Measurements from ENCODE around the gene APBB2.

APBB2 gene

GRCh38 chr4:41214136-41214824, at the start of gene APBB2:
Gene APBB2, minus strand, starts transcription at chr4:41214542. Its CDS starts 181,288 bp downstream, at chr4:41033254.
- peak; percentile 75 for DNase-seq

DNA sequence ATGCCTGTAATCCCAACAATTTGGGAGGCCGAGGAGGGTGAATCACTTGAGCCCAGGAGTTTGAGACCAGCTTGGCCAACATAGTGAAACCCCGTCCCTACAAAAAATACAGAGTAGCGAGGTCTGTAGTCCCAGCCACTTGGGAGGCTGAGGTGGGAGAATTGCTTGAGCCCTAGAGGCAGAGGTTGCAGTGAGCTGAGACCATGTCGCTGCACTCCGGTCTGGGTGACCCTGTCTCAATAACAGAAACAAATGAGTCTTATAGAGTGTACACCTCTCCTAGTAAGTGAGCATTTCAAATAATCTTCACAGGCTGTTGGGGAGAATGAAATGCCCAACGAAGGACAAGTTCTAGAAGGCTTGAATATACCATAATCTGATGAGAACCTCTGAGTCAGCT, 47.9 kb upstream of the APBB2 start:
- no peak for DNase-seq

GRCh38 chr4:41260116-41260733, 45.9 kb upstream of the APBB2 start:
- no peak for DNase-seq

- peak; percentile 2 for DNase-seq
Measured at GRCh38 chr4:41258783-41259182, 44.4 kb upstream of the APBB2 start.

DNA sequence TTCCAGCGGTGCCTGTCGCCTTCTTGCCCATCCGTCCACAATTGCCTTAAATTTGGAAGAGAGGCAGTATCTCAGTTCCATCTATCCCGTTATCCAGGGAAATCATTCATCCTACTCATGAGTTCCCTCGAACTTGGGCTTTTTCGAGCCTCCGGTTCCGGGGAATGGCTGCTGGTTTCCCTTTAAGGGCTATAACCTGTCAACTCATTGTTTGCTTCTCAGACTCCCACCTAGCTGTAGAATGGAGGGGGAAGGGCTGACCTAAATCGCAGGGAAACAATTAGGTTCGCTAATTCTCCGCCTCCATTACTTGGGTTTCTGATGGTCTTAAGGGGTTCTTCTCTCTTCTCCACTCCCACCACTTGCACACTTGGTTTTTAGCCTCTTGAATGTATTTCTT, 43.6 kb upstream of the APBB2 start:
- no peak for DNase-seq

- peak; percentile 51 for DNase-seq
Measured at GRCh38 chr4:41257257-41257901, 43.0 kb upstream of the APBB2 start.

DNA sequence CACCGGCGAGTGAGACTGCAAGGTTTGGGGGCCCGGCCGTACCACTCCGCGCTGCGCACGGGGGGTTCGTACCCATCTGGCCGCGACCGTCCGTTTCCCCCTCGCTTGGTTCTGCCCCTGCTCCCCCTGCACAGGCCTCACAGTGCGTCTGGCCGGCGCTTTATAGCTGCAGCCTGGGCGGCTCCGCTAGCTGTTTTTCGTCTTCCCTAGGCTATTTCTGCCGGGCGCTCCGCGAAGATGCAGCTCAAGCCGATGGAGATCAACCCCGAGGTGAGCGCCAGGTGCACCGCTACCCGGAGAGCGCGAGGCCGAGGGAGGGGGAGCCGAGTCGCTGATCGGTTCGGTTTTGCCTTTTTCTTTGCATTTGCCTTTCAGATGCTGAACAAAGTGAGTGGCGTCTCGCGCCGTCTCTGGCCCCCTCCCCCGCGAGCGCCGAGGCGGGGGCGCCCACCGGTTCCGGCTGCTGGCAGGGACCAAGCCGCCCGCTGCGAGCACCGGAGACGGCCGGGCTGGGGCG, 42.5 kb upstream of the APBB2 start, which contains the start of gene UCHL1:
TSS of gene UCHL1 (plus strand) at position 189 of the 517 bp plus-strand sequence. CDS start at position 238, 49 bp downstream.
- peak; percentile 65 for DNase-seq

DNA sequence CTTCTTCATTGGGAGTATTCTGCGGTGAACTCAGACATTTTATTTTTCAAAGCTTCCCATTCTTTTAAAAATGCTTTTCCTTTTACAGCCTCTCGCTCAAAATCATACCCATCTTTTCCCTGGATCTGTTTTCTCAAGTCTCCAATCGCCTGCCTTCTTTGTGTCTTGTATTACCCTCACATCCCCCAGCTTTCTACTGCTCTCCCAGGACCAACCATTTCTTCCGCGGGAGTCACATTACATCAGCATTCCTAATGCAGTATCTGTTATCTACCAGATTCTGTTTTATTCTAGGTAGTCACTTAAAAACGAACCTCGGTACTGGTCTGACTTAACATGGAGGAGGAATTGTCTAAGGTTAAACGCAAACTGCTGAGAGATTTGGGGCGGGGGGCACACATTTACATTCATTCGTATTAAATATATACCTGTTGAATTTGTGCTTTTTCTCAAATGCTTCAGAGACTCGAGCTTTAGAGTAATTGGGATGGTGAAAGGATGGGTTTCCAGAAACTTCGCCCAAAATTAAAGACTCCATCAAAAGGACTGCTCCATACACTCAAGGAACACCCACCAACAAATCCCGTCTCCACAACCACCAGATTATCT, 41.9 kb upstream of the APBB2 start:
- DNase-seq, result no peak

- DNase-seq, result no peak
Measured at GRCh38 chr4:41245983-41246382, 31.6 kb upstream of the APBB2 start.

GRCh38 chr4:41241919-41242318, 27.6 kb upstream of the APBB2 start:
- DNase-seq, result no peak

DNA sequence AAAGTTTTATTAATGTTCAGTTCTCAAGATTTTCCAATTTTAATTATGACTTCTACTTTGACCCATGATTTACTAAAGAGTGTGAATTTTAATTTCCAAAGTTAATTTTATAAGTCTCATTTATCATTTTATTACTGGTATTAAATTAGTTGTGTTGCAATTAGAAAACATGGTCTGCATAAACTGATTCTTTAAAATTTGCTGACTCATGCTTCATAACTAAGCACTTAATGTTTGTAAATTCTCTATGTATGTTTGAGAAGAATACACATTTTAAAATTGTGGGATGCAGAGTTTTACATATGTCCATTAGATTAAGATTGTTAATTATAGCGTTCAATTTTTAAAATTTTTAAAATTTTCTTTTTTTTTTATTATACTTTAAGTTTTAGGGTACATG, 22.2 kb upstream of the APBB2 start:
- DNase-seq, result no peak

GRCh38 chr4:41236032-41236431, 21.7 kb upstream of the APBB2 start:
- DNase-seq, result no peak

GRCh38 chr4:41232856-41233255, 18.5 kb upstream of the APBB2 start:
- no peak for DNase-seq

DNA sequence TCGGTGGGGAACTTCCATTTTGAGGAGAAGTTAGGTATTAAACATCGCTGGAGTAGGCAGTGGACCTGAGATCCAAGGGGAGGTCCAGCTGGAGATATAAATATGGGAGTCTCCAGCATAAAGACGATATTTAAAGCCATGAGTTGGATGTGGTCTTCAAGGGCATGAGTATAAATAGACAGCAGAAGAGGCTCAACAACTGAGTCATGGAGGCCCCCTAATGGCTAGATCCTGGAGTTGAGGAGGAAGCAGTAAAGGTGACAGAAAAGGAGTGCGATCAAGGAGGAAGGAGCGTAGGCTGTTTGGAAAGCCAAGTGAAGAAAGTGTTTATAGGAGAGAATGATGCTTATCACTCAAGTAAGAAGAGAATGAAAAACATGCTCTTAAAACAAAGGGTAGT, 18.1 kb upstream of the APBB2 start:
- DNase-seq, result no peak

DNA sequence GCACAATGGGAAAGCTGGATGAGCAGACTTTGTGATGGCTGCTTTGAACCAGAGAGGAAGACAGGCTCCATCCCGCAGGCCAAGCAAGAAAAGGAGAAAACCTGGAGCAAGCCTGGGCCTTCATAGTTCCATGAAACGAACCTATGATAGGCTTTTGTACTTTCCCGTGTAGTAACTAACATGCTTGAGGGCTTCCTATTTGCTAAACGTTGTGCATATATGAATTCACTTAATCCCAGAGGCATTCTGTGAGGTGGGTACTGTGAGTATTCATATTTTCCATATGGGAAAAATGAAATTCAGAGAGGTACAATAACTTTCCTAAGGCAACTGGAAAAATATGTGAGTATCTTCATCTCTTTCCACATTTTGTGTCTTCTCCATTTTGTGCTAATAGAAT, 13.6 kb upstream of the APBB2 start:
- no peak for DNase-seq

DNA sequence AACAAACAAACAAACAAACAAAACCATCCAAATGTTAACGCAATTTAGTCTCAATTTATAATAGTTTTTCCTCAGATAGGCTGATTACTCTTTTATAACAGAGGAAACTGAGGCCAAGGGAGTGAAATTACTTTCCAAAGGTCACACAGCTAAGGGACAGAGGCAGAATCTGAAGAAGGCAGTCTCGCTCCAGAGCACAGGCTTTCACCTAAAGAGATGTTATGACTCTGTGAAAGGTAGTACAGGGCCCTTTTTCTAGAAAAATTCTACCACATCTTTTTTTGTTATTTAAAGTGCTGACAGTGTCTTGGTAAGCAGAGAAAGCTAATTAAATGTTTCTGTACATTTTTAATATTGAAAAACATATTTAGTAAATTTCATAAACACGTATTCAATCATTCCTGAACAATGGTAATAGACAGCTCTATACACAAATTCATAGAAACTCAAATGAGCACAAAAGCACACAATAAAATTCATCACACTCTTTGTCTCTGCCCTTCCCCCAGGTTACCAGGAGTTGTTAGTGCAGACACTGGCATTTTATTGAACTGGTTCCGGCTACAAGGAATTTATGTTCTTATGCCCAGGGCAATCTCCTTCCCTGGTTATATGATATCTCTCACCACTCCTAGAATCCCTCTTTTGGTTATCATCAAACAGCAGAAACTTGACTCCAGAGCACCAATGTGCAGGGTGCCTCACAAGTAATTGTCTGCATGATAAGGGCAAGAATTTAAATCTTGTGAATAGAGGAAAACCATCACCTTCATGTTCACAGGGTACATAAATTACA, 7.7 kb upstream of the APBB2 start:
- DNase-seq, result no peak

- DNase-seq, result no peak
Measured at GRCh38 chr4:41219421-41219950, 5.1 kb upstream of the APBB2 start.

DNA sequence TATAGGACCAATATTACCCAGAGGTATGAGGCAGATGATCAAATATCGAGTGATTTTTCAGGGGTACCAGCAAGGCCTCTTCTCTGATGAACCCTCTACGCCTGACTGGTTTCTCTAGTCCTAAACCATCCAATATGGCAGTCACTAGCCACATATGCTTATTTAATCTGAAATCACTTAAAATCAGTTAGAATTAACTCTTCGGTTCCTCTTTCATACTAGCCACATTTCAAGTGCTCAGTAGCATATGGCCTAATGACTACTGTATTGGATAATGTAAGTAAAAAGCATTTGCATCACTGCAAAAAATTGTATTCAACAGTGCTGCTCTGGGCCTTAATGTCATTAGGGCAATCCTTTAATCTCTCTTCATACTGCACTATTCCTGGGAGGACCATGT, 4.4 kb upstream of the APBB2 start:
- DNase-seq, result no peak

GRCh38 chr4:41217374-41217773, 3.0 kb upstream of the APBB2 start:
- DNase-seq, result no peak

GRCh38 chr4:41217020-41217333, 2.6 kb upstream of the APBB2 start:
- no peak for DNase-seq

- DNase-seq, result peak; percentile 45
Measured at GRCh38 chr4:41216294-41217019, 2.1 kb upstream of the APBB2 start.

- DNase-seq, result no peak
Measured at GRCh38 chr4:41215969-41216293, 1.6 kb upstream of the APBB2 start.
